Ammon's horn (tissue), 1 donor: ENCODE results near the gene GPD2.
"Not testable (repeated sequence)": the region's sequence is repeated elsewhere in the genome, so short reads cannot be mapped to it uniquely, and the experiment has no call there.

Source experiments
- DNase-seq: peaks from one replicate; pipeline ENCODE4 v3.0.0-alpha.2; 2016; ENCODE audit warnings: low spot score

GPD2 gene

GRCh38 chr2:156476021-156476849 is 40.1 kb downstream of the GPD2 start:
- no peak for DNase-seq

- no peak for DNase-seq
These were observed 40.6 kb downstream of the GPD2 start for GRCh38 chr2:156476850-156477206.

DNA sequence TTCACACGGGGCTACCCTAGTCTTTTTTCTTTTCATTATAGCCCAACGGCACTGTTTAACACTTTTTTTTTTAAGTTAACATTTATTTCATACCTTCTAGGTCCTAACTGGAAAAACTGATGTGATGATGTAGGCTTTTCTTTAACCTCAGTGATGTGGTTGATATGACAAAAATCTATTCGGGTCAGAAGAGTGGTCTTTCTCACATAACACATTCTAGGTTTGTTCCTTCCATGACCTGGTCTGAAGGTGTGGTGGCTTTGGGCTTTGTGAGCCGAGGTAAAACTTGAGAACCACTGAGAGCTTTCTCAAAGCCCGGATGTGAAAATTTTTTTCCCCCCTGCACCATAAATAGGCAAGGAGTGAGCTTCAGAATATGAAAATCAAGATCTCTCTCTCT is 44.2 kb downstream of the GPD2 start:
- DNase-seq: no peak

DNA sequence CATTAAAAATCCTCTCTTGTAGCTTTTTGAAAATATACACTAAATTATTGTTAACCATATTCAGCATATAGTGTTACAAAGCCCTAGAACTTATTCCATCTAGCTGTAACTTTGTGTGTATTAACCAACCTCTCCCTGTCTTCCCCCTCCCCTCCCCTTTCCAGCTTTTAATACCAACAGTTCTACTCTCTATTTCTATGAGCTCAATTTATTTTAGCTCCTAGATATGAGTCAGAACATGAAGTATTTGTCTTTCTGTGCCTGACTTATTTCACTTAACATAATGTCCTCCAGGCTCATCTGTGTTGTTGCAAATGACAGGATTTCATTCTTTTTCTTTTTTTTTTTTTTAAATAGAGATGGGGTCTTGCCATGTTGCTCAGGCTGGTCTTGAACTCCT is 45.1 kb downstream of the GPD2 start:
- DNase-seq: no peak

- no peak for DNase-seq
These were observed 47.6 kb downstream of the GPD2 start for GRCh38 chr2:156483741-156484173.

DNA sequence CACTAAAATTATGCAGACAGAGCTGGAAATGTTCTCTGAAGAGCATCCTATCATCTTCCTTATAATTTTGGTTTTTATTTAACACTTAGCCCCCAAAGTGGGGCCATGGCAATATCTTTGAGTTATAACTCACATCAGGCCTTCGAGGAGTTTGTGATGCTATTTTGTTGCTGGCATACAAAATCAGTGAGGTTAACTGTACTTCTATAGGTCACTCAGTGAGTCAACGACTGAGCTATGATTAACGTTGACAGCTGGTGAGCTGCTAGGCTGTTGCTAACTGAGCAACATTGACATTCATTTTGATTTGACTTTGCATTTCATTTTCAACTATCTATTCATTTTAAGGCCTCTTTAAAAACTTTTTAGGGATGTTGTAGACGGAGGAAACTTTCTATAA is 50.0 kb downstream of the GPD2 start:
- DNase-seq: no peak

- no peak for DNase-seq
These were observed 50.4 kb downstream of the GPD2 start for GRCh38 chr2:156486614-156487013.

DNA sequence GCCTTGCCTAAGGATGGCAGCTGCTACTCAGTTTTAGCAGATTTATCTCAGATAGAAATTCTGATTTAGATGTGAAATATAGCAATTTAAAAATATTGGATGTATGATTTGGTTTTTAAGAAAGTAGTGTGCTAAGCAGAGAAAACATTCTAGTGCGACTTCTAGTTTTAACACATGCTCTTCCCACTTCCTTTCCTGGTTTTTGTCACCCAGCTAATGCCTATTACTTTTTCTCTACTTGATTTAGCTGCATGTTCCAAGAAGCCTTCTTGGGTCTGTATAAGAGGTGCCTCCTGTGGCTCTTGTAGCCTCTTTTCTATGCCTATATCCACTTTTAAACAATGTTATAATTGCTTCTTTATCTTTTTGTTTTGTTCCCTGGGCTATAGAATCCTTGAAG is 53.0 kb downstream of the GPD2 start:
- no peak for DNase-seq

DNA sequence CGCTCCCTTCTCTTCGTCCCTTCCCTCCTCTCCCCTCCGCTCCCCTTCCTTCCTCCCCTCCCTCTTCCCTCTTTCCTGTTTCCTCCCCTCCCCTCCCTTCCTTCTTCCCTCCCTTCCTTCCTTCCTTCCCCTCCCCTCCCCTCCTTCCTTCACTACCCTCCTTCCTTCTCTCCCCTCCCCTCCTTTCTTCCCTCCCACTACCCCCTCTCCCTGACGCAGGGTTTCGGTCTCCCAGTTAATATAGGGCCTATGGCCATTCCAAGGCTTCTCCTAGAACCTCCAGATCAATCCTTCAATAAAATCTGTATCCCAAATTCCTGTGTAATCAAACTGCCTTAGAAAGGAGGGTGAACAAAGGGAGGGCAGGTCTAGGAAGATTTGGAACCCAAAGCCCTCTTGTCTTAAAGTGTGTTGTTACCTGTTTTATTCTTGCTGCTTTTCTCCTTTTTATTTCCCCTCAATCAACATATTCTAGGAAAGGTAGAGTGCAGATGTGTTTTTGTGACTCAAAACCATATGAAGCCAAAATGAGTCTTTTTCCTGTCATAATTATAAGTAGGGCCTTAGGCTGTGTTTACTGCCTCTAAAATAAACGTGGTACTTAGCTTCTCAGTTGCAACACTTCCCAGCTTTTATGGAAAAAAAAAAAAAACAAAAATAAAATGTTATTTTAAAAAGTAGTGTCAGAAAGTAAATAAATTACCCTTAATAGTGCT is 53.7 kb downstream of the GPD2 start:
- no peak for DNase-seq

DNA sequence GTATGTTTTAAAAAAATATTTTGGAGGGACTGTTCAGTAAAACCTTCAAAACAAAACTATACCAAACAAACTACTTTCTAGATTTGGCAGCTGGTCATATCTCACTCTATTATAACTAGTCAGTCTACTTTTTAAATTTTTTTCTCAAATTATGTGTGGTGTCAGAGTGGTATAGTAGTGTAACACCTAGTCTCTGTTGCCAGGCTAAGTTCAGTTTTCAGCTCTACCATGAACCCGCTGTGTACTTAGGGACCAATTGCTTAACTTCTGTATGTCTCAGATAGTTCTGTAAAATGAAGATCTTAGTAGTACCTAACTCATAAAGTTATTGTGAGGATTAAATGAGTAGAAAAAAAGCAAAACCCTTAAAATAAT is 54.3 kb downstream of the GPD2 start:
- DNase-seq: no peak

- DNase-seq: no peak
These were observed 55.0 kb downstream of the GPD2 start for GRCh38 chr2:156491176-156491575.

DNA sequence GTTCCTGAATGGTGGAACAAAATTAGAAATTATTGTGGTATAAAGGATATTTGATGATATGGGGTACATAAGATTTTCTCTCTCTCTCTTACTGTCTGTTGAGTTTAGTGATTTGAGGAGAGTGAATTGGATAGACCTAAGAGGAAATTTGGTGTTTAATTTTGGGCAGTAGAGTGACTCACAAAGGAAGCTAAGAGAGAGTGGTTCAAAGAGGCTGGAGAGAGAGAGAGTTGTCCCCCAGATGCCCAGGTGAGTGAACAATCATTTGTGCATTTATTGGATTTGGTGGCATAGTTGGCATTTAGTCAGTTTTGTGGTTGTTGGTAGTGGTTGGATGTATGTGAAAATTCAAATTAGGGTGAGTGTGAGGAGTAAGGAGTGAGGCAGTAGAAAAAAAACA is 56.8 kb downstream of the GPD2 start:
- DNase-seq: no peak

- DNase-seq: not testable (repeated sequence)
These were observed 59.8 kb downstream of the GPD2 start for GRCh38 chr2:156495998-156496397.

DNA sequence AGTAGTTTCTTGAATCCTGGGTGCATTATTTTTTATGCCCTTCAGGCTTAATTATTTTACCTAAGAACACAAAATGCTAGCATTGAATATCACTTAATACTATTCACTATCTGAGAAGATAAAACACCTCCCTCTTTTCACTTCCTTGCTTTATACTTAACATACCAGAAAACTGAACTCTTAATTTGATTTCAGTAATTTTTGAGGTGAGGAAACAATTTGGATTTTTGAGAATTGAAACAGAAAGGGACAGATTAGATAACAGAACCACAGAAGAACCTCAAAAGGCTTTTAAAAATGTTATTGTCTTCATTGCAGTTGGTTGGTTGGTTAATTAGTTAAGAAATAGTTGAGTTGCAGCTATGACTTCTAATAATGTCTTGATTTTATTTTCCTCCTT is 69.5 kb downstream of the GPD2 start:
- DNase-seq: no peak

GRCh38 chr2:156511122-156511521 is 74.9 kb downstream of the GPD2 start:
- no peak for DNase-seq

DNA sequence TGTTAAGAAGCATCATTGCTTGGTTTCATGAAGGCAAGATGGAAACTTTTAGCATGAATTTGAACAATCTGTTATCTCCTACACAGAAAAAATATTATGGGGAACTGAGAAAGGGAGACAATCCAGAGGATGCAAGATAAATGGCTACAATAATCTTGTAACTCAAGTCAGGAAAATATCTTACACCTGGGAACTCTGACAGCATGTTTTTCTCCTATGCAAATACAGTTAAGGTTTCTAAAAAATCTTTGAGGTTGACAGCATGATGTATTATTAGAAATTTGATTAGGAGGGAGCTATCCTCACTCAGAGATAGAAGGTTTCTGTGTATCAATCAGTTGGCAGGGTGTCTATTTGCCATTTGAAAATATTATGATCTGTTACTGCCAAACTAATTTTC is 75.6 kb downstream of the GPD2 start:
- no peak for DNase-seq

- DNase-seq: no peak
These were observed 76.3 kb downstream of the GPD2 start for GRCh38 chr2:156512451-156512850.

GRCh38 chr2:156513219-156513618 is 77.0 kb downstream of the GPD2 start:
- no peak for DNase-seq

GRCh38 chr2:156517419-156517818 is 81.2 kb downstream of the GPD2 start:
- no peak for DNase-seq

DNA sequence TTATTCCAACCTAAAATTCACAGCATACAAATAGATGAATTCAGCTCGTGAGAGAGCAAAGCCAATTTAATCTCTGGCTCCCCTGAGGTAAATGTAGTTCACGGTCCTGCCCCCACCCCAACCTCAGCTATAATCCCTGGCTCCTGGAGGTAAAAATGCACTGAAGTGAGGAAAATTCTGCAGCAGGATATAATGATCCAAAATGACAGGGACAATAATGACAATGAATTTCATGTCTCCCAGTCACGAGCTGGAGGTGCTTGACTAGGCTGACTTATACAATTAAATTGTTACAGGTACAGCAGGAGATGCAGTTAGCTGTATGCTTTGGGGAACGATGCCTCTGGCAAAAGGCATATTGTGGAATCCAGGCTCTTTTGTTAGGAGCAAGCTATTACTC is 82.0 kb downstream of the GPD2 start:
- DNase-seq: no peak

- DNase-seq: no peak
These were observed 86.8 kb downstream of the GPD2 start for GRCh38 chr2:156522864-156523440.

- DNase-seq: no peak
These were observed 90.9 kb downstream of the GPD2 start for GRCh38 chr2:156526950-156527636.

DNA sequence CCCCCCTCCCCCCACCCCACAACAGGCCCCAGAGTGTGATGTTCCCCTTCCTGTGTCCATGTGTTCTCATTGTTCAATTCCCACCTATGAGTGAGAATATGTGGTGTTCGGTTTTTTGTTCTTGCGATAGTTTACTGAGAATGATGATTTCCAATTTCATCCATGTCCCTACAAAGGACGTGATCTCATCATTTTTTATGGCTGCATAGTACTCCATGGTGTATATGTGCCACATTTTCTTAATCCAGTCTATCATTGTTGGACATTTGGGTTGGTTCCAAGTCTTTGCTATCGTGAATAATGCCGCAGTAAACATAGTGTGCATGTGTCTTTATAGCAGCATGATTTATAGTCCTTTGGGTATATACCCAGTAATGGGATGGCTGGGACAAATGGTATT is 92.4 kb downstream of the GPD2 start:
- not testable (repeated sequence) for DNase-seq
